NCI-H82 treated with DMSO at 0.1 percent for 48 hours (cell line): Measurements from ENCODE around the gene SLC1A2.

Source experiments
- DNase-seq: peaks from one replicate; lab custom pipeline; 2025; ENCODE audit not compliant: unreplicated experiment; lab: John Stamatoyannopoulos, UW

The SLC1A2 gene

GRCh38 chr11:35419184-35419829, at the start of gene SLC1A2:
Gene SLC1A2 (minus strand): TSS chr11:35419558. CDS start chr11:35418966, 592 bp downstream.
- DNase-seq: peak; percentile 57

GRCh38 chr11:35466058-35466457, 46.7 kb upstream of the SLC1A2 start:
- DNase-seq: no peak

DNA sequence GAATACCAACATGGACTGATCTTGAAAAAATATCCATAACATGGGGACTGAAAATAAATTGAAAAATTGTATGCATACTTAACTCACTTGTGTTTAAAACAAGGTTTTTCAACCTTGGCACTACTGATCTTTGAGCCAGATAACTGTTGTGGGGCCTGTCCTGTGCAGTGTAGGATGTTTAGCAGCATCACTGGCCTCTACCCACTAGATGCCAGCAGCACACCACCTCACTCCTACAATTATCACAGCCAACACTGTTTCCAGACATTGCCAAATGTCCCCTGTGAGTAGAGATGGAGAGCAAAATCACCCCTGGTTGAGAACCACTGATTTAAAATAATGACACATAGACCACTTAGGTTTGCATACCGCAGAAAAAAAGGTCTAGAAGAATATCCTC, 45.0 kb upstream of the SLC1A2 start:
- no peak for DNase-seq

GRCh38 chr11:35463331-35463751, 44.0 kb upstream of the SLC1A2 start:
- DNase-seq: no peak

- no peak for DNase-seq
Observed at GRCh38 chr11:35461917-35462538, 42.7 kb upstream of the SLC1A2 start.

DNA sequence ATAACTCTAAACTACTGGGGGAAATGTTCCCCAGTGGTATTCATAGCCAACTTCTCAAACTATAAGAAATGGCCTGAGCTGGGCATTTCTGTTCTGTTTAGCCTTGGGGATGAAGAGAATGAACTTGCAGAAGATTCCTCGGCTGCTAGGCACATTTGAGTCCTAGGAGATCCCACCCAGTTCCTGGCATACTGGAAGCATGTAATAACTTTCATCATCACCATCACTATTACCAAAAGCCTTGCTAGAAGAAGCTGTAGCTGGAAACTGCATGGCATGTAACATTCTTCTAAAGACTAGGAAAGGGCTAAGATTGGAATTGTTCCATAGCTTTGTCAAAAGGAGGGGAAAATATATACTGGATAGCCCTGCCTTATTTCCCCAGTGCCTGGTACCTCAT, 40.1 kb upstream of the SLC1A2 start:
- DNase-seq: no peak

DNA sequence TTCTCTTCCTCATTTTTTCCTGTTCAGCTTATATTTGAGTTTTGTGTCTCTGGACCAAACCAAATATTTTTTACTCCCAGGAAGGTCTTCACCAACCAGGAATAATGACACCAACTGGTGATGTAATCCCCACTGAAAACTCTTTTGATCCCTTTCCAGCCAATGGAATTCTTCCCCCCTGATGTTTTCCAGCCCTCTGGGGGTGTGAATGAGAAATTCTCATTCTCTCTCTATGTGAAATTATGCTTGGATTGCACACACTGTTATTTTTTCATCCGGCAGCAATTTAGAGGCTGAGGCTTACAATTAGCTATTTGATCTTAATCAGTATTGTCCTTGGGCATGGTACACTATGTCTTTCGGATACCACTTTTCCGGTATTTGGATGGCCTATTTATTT, 39.5 kb upstream of the SLC1A2 start:
- no peak for DNase-seq

DNA sequence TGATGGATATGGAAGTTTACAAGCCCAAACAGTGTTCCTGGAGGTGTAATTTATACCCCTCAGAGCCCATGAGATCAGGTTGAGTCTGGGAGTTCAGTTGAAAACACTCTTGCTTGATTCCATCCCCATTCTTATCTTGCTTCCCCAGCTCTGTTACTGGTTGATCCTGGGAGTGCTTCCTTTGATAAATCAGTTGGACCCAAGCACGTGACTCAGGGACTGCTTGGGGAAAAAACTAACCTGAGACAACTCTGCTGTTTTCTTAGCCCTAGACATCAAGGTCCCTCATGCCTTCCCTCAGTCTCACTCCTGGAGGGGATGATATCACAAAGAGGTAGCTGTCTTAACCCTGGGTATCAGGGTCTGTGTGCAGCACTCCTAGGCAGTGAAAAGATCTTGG, 35.0 kb upstream of the SLC1A2 start:
- no peak for DNase-seq

DNA sequence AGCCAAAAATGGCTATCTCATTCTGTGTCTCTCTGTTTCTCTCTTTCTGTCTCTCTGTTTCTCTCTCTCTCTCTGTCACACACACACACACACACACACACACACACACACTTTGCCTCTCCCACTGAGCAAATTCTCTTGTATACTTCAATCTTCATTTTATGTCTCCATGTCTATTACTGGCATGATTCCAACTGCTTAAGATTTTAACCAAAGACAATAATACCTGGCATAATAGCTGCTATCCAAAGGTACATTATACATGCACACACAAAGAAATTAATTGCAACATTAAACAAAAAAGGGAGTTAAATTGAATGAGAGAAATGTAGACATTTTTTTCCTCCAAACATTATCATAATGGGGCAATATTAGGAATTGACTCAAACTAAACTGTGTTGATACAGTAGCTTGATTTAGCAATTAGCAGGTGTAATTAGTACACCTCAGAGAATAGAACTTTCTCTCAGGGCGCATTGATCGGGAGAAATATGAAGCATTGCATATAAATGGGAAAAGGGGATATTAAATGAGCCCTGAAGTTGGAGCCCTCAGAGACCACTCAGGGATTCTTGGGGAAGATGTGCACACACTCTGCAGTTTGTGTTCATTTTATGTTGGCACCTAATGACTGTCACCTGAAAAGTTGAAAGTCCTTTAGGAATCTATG, 17.4 kb upstream of the SLC1A2 start:
- DNase-seq: no peak

DNA sequence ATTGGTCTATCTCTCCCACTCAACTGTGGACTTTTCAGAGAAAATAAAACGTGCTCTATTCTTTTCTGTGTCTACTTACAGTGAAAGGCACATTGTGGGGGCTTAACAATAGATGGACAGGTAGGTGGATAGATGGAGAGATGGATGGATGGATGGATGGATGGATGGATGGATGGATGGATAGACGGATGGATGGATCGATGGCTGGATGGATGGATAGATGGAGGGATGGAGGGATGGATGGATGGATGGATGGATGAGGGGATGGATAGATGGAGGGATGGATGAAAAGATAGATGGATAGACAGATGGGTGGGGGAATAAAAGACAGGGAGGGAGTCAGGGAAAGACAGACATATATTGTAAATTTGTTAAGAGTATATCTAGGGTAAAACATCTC, 14.2 kb upstream of the SLC1A2 start:
- DNase-seq: no peak

DNA sequence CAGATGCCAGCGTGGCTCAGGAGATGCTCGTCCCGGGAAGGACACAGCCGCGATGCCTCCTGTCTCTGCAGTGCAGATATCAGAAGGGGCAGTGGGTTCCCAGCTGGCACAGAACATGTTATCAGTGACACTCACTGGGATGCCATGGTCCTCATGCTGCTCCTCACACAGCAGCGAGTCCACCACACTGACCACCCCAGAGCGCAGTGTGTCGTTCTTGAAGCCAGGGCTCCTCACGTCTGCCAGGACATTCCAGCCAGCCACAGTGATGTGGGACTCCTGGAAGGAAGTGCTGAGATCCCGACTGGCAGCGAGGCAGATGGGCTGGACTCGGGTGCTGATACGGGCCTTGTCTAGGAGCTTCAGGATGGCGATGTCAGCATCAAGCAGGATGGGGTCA, 13.1 kb upstream of the SLC1A2 start:
- no peak for DNase-seq

GRCh38 chr11:35427071-35427470, 7.7 kb upstream of the SLC1A2 start:
- no peak for DNase-seq

DNA sequence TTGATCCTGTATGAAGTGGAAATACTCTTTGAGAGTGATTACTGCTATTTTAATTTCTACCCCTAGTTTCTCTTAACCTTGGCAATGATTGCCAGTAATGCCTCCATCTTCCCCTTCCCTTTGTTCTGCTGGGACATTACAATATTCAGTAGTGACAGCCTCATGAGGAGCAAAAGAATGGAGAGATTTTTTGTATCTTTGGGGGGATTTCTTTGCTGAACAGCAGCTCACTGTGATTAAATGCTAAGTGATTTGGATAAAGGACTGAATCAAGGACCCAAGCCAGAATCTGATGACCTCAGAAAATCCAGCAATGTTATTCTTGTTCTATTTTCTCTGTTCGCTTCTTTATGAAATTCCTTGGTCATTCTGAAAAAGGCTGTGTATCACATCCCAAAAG, 7.0 kb upstream of the SLC1A2 start:
- no peak for DNase-seq

DNA sequence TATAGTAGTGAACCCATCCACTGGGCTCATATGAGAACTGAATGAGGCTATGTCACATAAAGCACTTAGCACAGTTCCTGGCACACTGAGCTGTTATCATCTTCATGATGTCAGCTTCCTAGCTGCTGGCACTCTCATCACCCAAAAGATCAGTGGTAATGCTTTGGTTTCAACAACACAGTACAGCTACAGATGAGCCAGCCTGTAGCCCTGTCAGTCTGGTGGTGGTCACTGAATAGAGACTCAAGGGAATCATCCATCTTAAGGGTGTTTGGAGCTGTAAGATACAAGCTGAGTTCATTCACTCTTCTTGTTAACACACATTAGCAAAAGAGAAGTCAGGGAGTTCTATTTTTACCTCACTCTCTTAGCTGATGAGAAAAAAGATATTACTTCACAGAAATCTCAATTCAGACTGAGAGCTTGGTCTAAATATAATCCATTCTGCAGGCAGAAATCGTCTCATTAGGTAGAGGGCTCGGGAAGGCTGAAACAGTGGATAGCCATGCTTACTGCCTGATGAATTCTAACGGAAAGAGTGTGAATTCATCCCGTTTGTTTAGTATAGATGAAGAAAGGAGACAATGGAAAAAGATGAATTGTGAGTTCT, 6.3 kb upstream of the SLC1A2 start:
- no peak for DNase-seq

DNA sequence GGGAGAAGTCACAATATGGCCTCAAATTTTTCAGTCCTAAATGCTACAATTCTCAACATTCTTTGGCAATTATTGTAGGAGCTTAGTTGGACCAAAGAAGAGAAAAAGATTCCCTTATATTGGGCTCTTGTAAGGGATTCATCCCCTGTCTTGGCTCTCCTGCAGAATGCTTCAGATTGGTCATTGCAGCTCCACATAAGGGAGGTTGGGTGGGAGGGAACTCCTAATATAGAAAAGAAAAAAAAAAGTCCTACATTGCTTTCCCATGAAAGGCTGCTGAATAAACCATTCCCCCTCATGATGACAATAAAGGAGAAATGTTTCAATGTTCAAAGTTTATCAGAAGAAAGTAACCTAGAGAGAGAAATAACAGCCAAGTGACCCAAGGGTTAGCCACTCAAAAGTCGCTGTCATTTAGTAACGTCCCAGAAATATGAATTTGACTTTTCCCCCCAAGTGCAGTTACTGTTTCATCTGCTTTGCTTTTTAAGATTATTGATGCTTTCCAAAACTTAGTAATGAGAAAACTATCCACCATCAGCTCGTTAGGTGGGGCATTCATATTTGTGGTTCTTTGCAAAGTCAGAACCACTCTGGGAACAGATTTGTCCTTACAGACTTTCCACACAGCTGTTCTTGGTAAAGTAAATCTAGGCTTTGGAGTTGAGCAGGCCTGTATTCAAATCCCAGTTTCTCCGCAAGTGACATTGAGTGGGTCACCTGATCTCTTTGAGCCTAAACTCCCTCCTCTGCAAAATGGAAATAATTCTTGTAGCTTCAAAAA, 5.0 kb upstream of the SLC1A2 start:
- no peak for DNase-seq

- no peak for DNase-seq
Observed at GRCh38 chr11:35420371-35420770, 1.0 kb upstream of the SLC1A2 start.

GRCh38 chr11:35419830-35420333, 524 bp upstream of the SLC1A2 start:
- DNase-seq: peak; percentile 19

GRCh38 chr11:35418282-35419183, 825 bp downstream of the SLC1A2 start:
- peak; percentile 7 for DNase-seq

DNA sequence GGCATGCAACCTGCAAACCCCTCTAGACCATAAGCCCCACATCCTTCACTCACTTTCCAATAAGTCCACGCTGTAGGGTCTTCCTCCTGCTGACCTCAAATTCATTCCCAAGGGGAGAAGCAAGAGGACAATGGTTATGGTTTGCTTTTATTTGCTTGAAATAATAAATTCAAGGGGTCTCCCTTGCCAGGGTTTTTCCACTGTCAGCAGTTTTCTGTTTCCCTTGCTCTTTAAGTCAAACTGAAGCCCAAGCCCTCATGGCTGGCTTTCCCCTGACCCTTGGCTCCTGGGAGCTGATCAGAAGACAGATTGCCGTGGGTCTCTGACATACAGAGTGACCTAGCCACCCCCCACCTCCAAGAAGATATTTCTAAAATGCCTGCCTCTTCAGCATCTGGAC, 3.9 kb downstream of the SLC1A2 start:
- no peak for DNase-seq

- DNase-seq: no peak
Observed at GRCh38 chr11:35414776-35415175, 4.6 kb downstream of the SLC1A2 start.
